GM19035 (cell line): ENCODE data around the gene BCAS1.
A peak's percentile ranks its signal among the peaks of the same experiment; 100 is the strongest.
"Not testable (repeated sequence)": the region's sequence is repeated elsewhere in the genome, so short reads cannot be mapped to it uniquely, and the experiment has no call there.

Source experiments
- ATAC-seq: cut with Tn5 transposase; IDR thresholded peaks from one replicate; pipeline ENCODE4 v1.9.1; 2021; ENCODE audit not compliant: unreplicated experiment

The BCAS1 gene

DNA sequence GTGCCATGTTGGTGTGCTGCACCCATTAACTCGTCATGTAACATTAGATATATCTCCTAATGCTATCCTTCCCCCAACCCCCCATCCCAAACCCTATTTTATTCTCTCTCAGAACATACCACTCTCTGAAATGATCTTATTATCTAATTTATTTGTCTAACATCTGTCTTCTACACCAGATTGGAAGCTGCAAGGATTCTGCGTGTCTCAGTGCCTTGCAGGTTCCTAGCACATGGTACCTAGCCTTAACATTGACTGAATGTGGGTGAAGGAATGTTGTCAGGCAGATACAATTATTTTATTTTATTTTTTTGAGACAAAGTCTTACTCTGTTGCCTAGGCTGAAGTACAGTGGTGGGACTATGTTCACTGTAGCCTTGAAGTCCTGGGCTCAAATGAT is 124.9 kb downstream of the BCAS1 start:
- no peak for ATAC-seq

GRCh38 chr20:53944796-53945195 is 125.6 kb downstream of the BCAS1 start:
- ATAC-seq = no peak

DNA sequence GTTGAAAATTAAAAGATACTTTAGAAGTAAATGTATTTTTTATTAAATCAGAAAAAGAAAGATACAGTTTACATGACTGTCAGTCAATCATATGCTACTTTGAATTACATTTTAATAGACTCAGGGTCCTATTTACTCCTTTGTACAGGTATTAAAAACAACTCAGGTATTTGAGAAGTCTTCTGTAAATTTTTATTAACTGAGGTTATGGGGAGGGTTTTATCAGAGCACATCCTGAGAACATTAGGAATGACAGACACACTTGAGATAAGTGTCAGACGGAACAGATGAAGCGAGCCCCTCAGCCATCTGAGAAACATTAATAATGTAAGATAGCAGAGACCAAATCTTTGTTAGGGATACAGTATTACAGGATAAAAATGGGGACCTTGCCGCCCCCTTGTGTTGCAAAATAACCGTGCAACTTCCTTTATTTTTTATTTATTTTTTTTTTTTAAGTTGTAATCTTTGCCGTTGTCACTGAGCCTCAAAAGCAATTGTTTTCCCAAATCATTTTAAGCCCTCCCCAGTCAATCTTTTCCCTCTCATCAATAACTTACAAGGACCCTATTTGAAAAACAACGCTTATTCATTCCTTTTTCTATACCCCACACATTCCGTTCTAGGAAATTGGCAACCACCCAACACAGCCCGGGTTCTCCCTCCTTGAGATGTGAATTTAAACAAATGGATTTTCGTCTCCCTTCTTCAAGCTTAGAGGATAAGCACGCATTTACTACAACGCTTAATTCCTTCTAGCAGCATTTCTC is 126.7 kb downstream of the BCAS1 start:
- no peak for ATAC-seq

GRCh38 chr20:53942973-53943372 is 127.4 kb downstream of the BCAS1 start:
- no peak for ATAC-seq

GRCh38 chr20:53942472-53942816 is 128.0 kb downstream of the BCAS1 start:
- no peak for ATAC-seq

DNA sequence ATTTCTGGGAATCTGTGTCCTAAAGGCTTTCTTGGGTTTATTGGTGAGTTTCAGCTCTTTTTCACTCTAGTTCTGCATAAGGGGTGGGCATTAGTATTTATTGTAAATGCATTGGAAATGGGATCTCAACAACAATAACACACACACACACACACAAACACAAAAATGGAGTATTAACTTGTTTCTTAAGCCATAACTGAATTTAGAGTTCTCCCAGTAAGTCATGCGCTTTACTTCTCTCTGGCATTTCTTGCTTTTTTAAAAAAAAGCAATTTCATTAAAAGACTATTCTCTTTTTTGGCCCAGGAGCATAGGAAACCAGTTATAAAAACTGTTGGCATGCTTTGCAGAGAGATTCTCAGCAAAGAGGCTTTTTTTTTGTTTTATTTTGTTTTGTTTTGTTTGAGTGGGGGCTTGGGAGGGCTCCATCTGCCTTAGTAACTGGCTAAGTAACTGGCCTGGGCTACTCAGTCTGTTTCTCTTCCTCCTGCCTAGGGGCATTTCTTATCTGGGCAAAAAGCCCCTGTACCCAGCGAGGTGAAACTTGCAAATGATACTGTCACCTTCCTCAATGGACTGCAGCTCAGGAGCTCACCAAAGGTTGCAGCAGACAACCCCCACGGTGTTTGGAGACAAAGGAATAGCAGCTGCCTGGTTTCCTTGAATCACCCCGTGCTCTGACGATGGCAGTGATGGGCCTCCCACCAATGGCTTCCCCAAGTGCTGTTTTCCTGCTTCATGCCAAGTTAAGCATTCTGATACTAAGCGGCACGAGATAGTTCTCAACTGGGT is 128.5 kb downstream of the BCAS1 start:
- no peak for ATAC-seq

GRCh38 chr20:53940907-53941545 is 129.4 kb downstream of the BCAS1 start:
- no peak for ATAC-seq

- ATAC-seq = no peak
Measured at GRCh38 chr20:53940360-53940702, 130.1 kb downstream of the BCAS1 start.

GRCh38 chr20:53939572-53940359 is 130.6 kb downstream of the BCAS1 start:
- peak; percentile 66 for ATAC-seq

GRCh38 chr20:53939190-53939571 is 131.2 kb downstream of the BCAS1 start:
- ATAC-seq = no peak

DNA sequence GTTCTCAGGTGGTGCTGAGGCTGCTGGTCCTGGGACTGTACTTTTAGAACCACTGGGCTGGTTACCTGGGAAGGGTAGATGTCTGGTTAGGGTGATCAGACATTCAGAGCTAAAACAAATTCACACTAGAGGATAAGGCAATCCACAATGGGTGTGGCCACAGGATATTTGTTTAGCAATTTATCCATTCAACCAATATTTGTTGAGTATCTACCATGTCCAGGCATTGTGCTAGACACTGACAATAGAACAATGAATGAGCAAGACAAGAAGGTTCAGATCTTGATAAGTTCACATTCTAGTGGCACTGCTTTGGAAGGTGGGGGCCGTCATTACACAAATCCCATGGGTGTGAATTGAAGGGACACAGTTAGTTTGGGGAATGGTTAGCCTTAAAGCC is 131.7 kb downstream of the BCAS1 start:
- ATAC-seq = no peak

DNA sequence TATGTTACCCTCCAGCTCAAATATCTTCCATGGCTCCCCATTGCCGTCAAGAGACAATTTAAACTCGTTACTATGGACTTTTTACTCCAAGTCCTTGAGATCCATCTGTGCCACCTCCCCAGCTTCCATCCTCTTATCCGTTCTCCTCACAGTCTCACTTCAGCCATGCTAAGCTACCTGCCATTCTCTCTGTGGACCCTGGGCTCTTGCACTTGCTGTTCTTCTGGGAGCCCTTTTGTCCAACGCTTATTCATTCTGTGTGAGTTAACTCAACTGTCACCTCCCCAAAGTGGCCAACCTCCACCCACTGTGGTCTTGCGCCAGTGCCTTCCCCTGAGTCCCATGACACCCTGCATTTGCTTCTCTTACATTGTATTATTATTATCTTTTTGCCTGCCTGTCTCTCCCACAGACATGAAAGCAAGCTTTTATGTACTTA is 132.4 kb downstream of the BCAS1 start:
- ATAC-seq = no peak

GRCh38 chr20:53937339-53937741 is 133.1 kb downstream of the BCAS1 start:
- ATAC-seq = no peak

DNA sequence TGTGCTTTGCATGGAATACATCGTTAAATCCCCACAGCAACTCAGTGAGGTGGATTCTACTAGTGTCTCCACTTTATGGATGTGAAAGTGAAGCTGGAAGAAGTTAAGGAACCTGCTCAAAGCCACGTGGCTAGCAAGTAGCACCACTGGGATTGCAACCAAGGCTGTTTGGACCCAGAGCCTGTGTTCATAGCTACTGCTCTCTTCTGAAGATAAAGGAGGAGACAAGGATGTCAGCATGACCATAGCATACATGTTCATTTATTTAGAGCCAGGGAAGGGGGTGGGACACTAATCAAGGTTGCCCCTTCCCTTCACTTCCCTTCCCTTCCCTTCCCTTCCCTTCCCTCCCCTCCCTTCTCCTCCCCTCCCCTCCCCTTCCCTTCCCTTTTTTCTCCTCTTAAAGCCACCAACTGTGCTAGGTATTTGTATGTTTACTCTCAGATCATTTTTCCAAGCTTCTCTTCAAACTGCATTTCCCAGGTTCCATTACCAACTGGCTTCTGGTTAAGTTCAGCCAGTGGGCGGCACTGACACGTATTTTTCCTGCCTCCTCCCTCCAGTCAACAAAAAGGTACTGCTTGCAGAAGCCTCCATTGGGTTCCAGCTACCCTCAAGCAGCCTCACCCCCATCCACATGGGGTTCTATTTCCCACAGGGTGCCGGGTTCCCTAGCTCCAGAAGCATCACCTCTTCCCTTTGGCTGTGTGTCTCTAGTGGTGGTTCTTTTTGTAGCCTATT is 134.9 kb downstream of the BCAS1 start:
- ATAC-seq = no peak

GRCh38 chr20:53934421-53935343 is 135.7 kb downstream of the BCAS1 start:
- peak; percentile 43 for ATAC-seq

DNA sequence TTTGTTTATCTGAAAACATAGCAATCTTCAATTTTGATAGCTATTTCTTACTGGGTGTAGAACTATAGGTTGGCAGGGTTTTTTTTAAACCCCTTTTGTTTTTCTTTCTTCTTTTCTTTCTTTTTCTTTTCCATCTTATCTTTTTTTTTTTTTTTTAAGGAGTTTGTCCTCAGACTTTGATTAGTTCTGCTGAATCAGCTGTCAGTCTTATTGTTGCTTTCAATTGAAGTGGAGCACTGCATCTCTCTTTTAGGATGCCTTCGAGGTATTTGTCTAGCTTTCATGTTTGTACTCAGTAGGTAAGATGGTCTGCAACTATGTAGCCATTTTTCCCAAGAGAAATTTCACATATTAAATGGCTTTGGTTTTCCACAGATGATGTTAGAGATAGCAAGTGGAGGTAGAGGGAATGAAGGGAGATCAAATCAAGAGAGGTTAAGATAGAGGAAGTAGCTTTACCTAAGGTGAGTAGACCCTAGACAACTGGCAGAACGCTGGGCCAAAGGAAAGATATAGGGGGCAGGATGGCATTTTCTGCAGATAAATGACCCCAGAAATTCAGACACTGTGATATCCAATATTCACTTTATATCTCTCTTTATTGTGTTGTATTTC is 137.1 kb downstream of the BCAS1 start:
- ATAC-seq = no peak

- ATAC-seq = not testable (repeated sequence)
Measured at GRCh38 chr20:53932655-53933192, 137.7 kb downstream of the BCAS1 start.

- no peak for ATAC-seq
Measured at GRCh38 chr20:53931597-53931996, 138.8 kb downstream of the BCAS1 start.
